GM21786 (cell line): Measurements from ENCODE around the gene MED23.

Source experiments
- ATAC-seq: cut with Tn5 transposase; IDR thresholded peaks from one replicate; pipeline ENCODE4 v1.9.1; 2021; ENCODE audit not compliant: unreplicated experiment

The MED23 gene

GRCh38 chr6:131627724-131628682 is at the start of gene MED23:
Gene MED23, minus strand, starts transcription at chr6:131628242. Its CDS starts 193 bp downstream, at chr6:131628049.
- ATAC-seq, result peak; percentile 97

GRCh38 chr6:131673184-131673583 is 45.1 kb upstream of the MED23 start:
- ATAC-seq, result no peak

- no peak for ATAC-seq
Observed at GRCh38 chr6:131669891-131670290, 41.8 kb upstream of the MED23 start.

- no peak for ATAC-seq
Observed at GRCh38 chr6:131663578-131664165, 35.6 kb upstream of the MED23 start.

GRCh38 chr6:131660195-131660594 is 32.2 kb upstream of the MED23 start:
- no peak for ATAC-seq

GRCh38 chr6:131658287-131658686 is 30.2 kb upstream of the MED23 start:
- ATAC-seq, result no peak

GRCh38 chr6:131657630-131658111 is 29.6 kb upstream of the MED23 start:
- no peak for ATAC-seq

GRCh38 chr6:131657222-131657621 is 29.2 kb upstream of the MED23 start:
- no peak for ATAC-seq

GRCh38 chr6:131656667-131657066 is 28.6 kb upstream of the MED23 start:
- ATAC-seq, result no peak

GRCh38 chr6:131655951-131656350 is 27.9 kb upstream of the MED23 start:
- ATAC-seq, result no peak

- ATAC-seq, result no peak
Observed at GRCh38 chr6:131655387-131655786, 27.3 kb upstream of the MED23 start.

GRCh38 chr6:131654326-131654725 is 26.3 kb upstream of the MED23 start:
- no peak for ATAC-seq

- ATAC-seq, result no peak
Observed at GRCh38 chr6:131652472-131652871, 24.4 kb upstream of the MED23 start.

GRCh38 chr6:131651782-131652181 is 23.7 kb upstream of the MED23 start:
- no peak for ATAC-seq

GRCh38 chr6:131646249-131646670 is 18.2 kb upstream of the MED23 start:
- no peak for ATAC-seq

GRCh38 chr6:131645846-131646245 is 17.8 kb upstream of the MED23 start:
- no peak for ATAC-seq

- ATAC-seq, result no peak
Observed at GRCh38 chr6:131644921-131645320, 16.9 kb upstream of the MED23 start.

GRCh38 chr6:131643855-131644460 is 15.9 kb upstream of the MED23 start:
- no peak for ATAC-seq

- no peak for ATAC-seq
Observed at GRCh38 chr6:131642987-131643611, 15.1 kb upstream of the MED23 start.

GRCh38 chr6:131642565-131642964 is 14.5 kb upstream of the MED23 start:
- no peak for ATAC-seq

- ATAC-seq, result no peak
Observed at GRCh38 chr6:131641554-131641953, 13.5 kb upstream of the MED23 start.
